NCI-H460 (cell line): ENCODE measurements around the gene GALNT1. TPM values are rescaled to one million over a fixed set of nuclear protein-coding genes. Genes with fewer than 3 reads are reported as not detected.

Experiments
- DNase-seq: peaks from one replicate; pipeline ENCODE4 v3.0.0-alpha.2; 2016; ENCODE audit warnings: low read depth; ENCODE audit errors: extremely low read depth
- total RNA-seq: library from RNA; depleted of rRNA; stranded (reverse); fragments of >200 nt; shearing (Covaris generic); gene quantifications from 2 replicates; pipeline ENCODE4 v1.2.3, GENCODE V29; 2014

The GALNT1 gene
- total RNA-seq, 1 experiment from 2014 or later, result 63.8 TPM

- DNase-seq, result no peak
Measured at GRCh38 chr18:35662293-35663062, 80.9 kb downstream of the GALNT1 start.

- no peak for DNase-seq
Measured at GRCh38 chr18:35671966-35672603, 90.5 kb downstream of the GALNT1 start.

- no peak for DNase-seq
Measured at GRCh38 chr18:35672897-35673296, 91.4 kb downstream of the GALNT1 start.

- DNase-seq, result no peak
Measured at GRCh38 chr18:35673682-35674081, 92.1 kb downstream of the GALNT1 start.

DNA sequence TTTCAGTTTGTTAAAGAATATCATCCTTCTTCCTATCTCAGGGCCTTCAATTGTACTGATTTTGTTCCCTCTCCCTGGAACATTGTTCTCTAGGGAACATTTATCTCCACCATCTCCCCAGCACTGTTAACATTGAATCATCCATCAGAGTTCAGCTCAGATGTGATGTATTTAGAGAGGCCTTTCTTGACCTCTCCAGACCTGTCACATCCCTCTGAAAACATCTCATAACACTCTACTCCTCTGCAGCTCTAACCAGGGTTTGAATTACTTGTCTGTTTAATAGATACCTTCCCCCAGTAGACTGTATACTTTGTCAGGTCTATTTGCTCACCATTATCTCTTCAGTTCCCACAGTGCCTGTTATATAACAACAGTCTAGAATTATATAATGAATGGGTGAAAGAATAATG is 98.6 kb downstream of the GALNT1 start:
- no peak for DNase-seq

DNA sequence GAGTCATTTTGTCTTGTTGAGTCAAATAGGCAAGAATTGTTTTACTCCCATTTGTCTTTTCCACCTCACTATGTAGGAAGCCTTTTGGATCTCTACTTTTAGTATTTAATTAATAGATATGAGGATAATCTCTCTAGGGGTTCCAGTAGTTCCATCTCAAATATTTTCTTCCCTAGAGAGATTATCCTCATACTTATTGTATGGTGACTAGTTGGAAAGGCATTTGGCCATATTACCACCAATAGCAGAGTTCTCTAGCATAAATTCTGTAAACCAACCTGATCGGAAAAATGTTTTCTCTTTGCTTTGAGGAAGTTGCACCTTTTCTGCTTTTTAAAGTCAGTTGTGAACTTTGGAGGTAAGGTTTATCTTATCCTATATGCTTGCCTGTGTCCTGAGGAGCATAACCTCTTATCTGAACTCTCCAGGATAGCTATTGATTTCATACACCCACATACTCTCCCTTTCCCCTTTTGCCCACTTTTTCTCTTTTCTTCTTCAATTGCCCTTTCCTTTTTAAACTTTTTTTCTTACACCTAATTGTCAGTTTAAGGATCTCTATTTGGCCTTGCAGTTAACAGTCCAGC is 100.8 kb downstream of the GALNT1 start:
- no peak for DNase-seq

DNA sequence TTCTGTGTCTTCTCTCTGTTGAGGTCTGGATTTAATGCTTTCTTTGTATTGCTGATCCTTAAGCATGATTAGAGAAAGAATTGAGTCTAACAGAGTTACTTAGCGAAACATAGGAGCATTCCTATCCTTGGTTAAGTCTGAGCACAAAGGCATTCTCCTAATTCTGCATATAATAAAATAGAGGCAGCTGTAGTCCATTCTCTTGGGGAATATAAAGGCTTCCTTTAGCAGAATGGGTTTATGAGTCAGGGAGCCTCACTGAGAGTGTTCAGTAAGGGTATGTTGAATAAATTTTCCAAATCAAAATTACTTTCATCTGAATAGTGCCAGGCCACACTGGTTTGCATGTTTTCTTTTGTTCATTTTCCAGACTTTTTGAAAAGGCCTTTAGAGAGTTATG is 101.5 kb downstream of the GALNT1 start:
- no peak for DNase-seq

DNA sequence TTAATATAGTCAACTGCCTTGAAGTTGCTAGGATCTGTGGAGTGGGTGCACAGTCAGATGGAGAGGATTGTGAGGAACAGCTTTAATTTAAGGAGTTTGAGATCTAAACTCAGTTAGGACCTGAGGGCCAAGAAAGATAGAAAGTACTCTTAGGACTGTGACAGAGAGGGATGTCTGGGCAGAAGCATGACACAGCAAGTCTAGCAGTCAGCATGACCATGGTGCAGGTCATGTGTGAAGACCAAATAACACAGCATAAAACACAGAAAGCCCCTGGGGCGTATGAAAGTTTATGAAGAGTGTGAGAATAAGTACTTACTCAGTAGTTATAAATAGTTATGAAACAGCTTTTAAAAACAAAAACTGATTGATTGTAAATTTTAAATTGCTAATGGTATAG is 107.2 kb downstream of the GALNT1 start:
- DNase-seq, result peak; percentile 9

DNA sequence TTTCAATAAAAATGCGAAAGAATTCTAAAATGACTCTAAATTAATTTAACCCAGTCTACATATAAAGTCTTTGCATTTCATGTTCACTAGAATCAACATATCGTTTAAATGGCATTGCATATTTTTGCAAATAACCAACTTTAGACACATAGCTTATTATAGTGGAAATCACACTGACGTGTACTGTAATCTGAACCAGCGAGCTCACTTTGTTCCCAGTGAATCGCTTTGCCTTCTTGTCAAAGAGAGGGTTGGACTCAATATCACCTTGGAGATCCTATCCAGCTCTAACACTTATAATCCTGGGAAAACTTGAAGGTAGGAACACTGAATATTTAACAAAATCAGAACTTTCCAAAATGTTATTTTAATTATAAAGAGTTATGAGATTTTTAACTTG is 108.2 kb downstream of the GALNT1 start:
- DNase-seq, result no peak

DNA sequence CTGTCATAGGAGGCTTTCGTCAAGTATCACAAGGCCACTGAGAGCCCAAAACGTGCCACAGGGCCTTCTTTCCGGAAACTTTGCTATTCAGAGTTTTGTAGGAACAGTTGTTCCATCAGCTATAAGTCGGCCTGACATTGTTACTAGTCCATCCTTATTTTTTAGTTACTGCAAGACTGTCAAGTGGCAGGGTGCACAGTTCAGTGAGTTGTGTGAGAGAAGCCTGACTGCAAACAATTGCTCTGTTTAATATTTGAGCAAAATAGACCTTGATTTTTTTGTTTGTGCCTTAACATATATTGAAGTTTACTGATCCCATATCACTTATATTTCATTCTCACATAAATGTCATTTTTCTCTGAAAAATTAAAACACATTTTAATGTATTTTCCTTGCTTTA is 110.1 kb downstream of the GALNT1 start:
- no peak for DNase-seq

DNA sequence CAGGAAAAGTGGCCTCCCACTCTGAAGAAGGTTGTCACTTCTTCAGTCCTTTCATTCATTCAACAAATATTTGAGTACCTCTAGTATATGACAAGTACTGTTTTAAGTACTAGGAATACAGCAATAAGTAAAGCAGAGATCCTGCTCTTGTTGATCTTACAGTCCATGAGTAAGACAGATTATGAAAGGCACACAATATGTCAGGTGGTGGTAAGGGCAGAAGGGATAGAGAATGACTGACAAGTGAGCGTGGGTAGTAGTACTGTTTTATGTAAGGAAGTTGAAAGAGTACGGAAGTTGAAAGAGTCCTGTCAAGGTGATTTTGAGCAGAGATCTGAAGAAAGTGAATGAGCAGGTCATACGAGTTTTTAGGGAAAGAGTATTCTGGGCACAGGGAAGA is 111.3 kb downstream of the GALNT1 start:
- DNase-seq, result no peak

DNA sequence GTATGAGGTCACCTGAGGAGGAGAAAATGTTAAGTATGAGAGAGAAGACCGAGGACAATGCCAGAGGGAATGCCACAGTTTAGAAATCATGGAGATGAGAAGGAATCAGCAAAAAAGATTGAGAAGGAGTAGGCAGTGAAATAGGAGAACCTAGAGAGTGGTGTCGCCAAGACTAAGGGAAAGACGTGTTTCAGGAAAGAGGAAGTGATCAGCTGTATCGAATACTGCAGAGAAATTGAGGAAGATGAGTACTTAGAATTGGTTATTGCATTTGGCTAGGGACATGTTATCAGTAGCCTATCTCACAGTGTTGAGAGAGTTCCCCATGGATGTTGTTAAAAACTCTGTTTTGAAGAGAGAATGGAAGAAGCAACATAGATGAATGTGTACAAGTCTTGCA is 112.3 kb downstream of the GALNT1 start:
- no peak for DNase-seq

DNA sequence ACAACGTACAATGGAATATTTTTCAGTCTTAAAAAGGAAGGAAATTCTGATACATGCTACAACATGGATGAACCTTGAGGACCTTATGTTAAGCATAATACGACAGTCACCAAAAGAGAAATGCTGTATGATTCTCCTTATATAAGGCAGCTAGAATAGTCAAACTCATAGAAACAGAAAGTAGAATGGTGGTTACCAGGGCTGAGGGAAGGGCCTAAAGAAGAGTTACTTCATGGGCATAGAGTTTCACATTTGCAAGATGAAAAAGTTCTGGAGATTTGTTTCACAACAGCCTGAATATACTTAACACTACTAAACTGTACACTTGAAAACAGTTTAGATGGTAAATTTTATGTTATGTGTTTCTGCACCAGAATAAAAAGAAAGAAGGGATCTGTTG is 113.3 kb downstream of the GALNT1 start:
- no peak for DNase-seq

DNA sequence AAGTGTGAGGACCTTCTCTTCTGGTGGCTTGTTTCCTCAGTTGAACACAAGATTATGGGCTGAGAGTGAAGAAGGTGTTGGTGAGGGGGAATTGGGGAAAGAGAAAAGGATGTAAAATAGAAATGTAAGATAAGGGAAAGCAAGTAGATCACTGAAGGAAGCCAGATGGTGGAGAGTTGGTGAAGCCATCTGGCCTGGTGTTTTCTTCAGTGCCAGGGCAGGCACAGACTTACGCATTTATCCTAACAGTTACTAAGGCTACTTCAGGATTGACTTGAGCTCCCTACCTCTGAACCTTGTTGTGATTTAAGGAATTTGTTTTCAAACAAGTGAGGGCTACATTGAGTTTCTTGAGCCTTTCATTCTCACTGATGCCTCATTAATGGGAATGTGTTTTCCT is 113.8 kb downstream of the GALNT1 start:
- no peak for DNase-seq

DNA sequence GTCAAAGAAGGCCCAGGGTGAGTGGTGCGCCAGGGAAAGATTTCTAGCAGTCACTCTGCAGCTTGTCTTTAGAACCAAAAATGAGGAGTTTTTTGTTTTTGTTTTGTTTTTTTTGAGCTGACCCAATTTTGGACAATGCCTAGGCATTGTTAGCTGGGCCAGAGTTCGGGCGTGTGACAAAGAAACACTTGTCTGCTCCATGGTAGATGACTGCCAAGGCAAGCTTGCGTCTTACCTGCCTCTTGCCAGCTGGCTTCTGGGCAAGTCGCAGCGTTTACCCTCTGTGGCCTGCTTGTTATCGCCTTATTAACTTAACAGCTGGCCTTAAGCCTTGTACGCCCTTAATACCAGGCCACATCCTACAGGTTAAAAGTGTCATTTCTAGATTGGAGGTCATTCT is 114.3 kb downstream of the GALNT1 start:
- no peak for DNase-seq

DNA sequence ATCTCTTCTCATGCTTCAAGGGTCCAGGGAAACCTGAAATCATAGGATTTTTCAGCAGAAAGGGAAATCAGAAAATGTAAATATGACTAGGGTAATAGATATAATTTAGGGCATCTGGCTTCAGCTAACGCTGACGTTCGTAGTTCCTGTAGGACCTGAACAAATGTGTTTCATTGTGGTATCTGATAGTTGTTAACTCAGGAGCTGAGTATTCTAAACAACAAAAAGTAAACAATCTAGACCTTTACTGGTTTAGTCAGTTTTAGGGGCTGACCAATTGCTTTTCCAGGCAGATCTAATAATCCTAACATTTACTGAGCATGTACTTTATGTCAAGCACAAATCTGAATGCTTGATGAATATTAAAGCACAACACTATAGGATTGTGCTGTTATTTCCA is 114.8 kb downstream of the GALNT1 start:
- DNase-seq, result no peak

DNA sequence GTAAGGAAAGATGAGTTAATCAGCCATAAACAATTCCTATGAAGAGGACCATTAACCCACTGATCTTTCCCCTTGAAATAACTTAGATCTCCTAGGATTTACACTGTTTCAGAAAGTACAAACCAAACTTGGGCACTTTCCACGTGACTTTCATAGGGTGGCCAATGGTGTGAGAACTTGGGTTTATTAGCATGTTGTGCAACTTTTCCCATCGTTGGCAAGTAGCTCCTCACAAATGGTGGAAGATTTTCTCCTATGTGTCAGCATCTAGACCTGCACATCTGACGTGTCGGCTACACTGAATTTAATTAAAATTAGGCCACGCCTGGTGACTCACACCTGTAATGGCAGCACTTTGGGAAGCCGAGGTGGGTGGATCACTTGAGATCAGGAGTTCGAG is 116.3 kb downstream of the GALNT1 start:
- DNase-seq, result no peak

- no peak for DNase-seq
Measured at GRCh38 chr18:35703043-35703688, 121.6 kb downstream of the GALNT1 start.

DNA sequence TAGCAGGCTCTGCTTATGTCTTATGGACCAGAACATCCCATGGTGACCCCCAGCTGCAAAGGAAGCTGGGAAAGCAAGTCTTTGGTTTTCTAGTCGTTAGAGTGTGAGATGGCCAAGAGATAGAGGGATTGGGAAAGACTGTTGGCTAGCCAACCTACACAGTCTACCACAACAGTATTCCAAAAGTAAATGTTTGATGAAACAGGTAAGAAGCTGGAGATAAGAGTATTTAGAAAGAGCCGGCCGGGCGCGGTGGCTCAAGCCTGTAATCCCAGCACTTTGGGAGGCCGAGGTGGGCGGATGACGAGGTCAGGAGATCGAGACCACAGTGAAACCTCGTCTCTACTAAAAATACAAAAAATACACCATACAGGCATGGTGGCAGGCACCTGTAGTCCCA is 124.4 kb downstream of the GALNT1 start:
- DNase-seq, result no peak

DNA sequence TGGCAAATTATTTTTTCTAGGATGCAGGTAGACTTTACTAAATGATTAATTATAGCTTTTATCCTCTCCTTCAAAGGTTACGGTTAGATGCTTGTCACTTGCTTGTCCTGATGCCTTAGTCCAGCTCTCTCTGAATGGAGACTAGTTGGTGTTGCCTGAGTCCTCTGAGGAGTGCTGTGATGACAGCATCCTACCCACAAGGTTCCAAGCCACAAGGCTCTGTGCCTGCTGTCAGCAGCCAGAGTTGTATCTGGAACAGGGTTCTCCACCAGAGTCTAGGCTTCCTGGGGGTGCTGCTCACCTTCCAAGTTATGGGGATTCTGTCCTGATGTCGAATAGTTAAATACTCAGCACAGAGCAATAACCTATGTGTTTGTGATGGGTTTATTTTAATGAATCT is 125.7 kb downstream of the GALNT1 start:
- DNase-seq, result no peak

GRCh38 chr18:35707674-35708073 is 126.1 kb downstream of the GALNT1 start:
- DNase-seq, result no peak

GRCh38 chr18:35710581-35710980 is 129.0 kb downstream of the GALNT1 start:
- DNase-seq, result no peak
